ENCODE data around the gene HDAC4. TPM values are rescaled to one million over a fixed set of nuclear protein-coding genes. Genes with fewer than 3 reads are reported as not detected.

Gene HDAC4
- total RNA-seq, 6 experiments from 2014 or later, result 7.4 to 13.0 (median 9.5) TPM

- no peak for TF ChIP-seq CTCF (IDR thresholded peaks at IDR 0.05)
- Mint-ChIP-seq H3K27ac (no peak overlapping the region), H3K36me3 (ENCODE audit: low read depth) (no peaks in the 10 kb centered on the region), H3K9me3 (no peaks in the 10 kb centered on the region), H3K27me3 (ENCODE audit: insufficient read depth) (peaks cover 3% of the 10 kb centered on the region), H3K4me3 (no peak overlapping the region), H3K4me1 (ENCODE audit: low read depth) (no peaks in the 10 kb centered on the region)
- no peak for DNase-seq
Observed at GRCh38 chr2:239095460-239096081, 305.2 kb downstream of the HDAC4 start.

DNA sequence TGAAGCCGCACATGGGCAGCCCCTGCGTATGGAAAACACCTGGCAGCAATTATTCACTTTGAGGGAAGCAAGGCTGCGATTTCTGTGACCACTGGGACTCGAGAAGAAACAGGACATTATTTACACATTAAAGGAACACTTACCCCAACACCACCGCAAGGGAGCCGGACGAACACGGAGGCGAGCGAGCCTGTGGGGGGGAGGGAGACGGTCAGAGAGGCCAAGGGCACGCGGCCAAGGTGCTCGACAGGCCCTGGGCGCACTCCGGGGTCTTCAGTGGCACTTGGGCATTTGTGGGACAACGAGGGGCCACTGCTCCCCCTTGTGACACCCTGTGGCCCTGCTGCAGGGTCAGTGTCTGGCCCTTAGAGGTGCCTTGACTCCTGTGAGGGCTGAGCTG lies 306.0 kb downstream of the HDAC4 start:
- DNase-seq, result no peak
- Mint-ChIP-seq H3K27ac (no peak overlapping the region), H3K4me3 (no peak overlapping the region), H3K36me3 (ENCODE audit: low read depth) (no peaks in the 10 kb centered on the region), H3K4me1 (ENCODE audit: low read depth) (no peaks in the 10 kb centered on the region), H3K27me3 (ENCODE audit: insufficient read depth) (peaks cover 3% of the 10 kb centered on the region), H3K9me3 (no peaks in the 10 kb centered on the region)
- TF ChIP-seq CTCF (IDR thresholded peaks at IDR 0.05), result 0 out of 2 replicates have a peak, but pooled peaks have one; percentile 21

DNA sequence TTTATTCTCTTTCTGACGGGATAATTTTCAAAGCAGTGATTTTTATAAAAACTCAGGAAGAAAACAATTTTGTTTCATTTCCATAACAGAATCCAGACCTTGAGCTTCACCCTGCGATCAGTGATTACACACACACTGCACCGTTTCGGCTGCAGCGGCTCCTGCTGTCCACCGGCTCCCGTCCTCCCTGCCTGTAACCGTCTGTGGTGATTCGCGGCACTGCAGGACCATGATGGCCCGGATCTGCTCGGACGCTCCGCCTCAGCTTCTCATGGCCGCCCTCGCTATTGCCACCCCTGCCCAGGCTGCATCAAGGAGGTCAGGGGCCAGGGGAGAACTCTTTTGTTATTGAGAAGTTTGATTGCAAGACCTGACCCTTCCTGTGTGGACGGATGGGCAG lies 306.9 kb downstream of the HDAC4 start:
- Mint-ChIP-seq H3K4me3 (no peak overlapping the region), H3K27ac (no peak overlapping the region), H3K36me3 (ENCODE audit: low read depth) (no peaks in the 10 kb centered on the region), H3K27me3 (ENCODE audit: insufficient read depth) (peaks cover 3% of the 10 kb centered on the region), H3K9me3 (no peaks in the 10 kb centered on the region), H3K4me1 (ENCODE audit: low read depth) (no peaks in the 10 kb centered on the region)
- DNase-seq, result peak; percentile 43
- TF ChIP-seq CTCF (IDR thresholded peaks at IDR 0.05), result peak; percentile 45; the same call in 1 of the 2 replicates

- DNase-seq, result no peak
- Mint-ChIP-seq H3K4me1 (ENCODE audit: low read depth) (no peaks in the 10 kb centered on the region), H3K27me3 (ENCODE audit: insufficient read depth) (peaks cover 6% of the 10 kb centered on the region), H3K4me3 (no peak overlapping the region), H3K36me3 (ENCODE audit: low read depth) (peaks cover 3% of the 10 kb centered on the region), H3K27ac (no peak overlapping the region), H3K9me3 (no peaks in the 10 kb centered on the region)
- TF ChIP-seq CTCF (IDR thresholded peaks at IDR 0.05), result no peak
Observed at GRCh38 chr2:239093542-239093941, 307.3 kb downstream of the HDAC4 start.

DNA sequence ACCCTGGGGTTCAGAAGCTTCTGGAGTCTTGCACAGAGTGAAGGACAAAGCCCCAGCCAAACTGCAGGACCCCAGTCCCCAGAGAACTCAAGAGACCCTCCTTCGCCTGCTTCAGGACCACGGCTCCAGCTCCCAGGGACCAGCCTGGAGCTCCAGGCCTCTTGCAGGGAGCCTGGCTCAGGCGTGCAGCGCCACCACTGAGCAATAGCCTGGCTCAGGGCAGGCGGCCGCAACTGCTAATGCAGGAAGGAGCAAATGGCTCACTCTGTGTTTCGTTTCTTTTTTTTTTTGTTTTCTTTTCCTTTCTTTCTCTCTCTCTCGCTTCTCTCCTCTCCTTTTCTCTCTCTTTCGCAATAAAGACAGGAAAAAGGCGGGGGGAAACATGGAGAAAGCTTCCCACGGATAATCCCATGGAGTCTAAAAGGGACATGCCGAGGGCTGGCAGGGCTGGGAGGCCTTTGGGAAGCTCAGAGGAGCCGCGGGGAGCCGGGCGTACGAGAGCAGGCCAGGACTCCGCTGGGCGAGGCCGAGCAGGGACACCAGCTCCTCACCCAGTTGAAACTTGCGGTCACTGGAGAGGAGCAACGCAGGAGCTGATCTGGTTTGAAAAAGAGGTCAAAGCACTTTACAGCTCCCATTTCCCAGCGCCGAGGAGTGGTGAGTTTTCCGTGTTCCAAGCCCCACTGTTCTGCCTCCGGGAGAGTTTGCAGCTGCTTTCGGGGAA lies 308.1 kb downstream of the HDAC4 start:
- Mint-ChIP-seq H3K27me3 (ENCODE audit: insufficient read depth) (peaks cover 6% of the 10 kb centered on the region), H3K9me3 (no peaks in the 10 kb centered on the region), H3K4me1 (ENCODE audit: low read depth) (no peaks in the 10 kb centered on the region), H3K27ac (no peak overlapping the region), H3K36me3 (ENCODE audit: low read depth) (peaks cover 4% of the 10 kb centered on the region), H3K4me3 (no peak overlapping the region)
- TF ChIP-seq CTCF (IDR thresholded peaks at IDR 0.05), result no peak
- no peak for DNase-seq
